Adipose tissue (tissue), 3 donors: Measurements from ENCODE around the gene CCDC157. TPM values are rescaled to one million over a fixed set of nuclear protein-coding genes. Genes with fewer than 3 reads are reported as not detected.
"Not testable (repeated sequence)": the region's sequence is repeated elsewhere in the genome, so short reads cannot be mapped to it uniquely, and the experiment has no call there.

Experiments used
- H3K27ac ChIP-seq: one replicate; pipeline ENCODE4 v1.5.1; 2013; ENCODE audit warnings: low read depth, low read length
- WGBS, 3 donors: extraction: QIAGEN DNeasy Blood & Tissue Kit; methylation state at CpG; one replicate each; pipeline ENCODE4 v1.1.7; 2013; 5-methylcytosine and 5-hydroxymethylcytosine counted together
- polyA plus RNA-seq, 3 donors: library from polyadenylated mRNA; stranded (reverse); fragments of 200-250 nt; gene quantifications; one replicate each; pipeline ENCODE4 v1.2.3, GENCODE V29; 2013
- donor health status: healthy with polysubstance abuse.
- donor health status: Bipolar disorder and iron deficiency.
- donor health status: healthy.

The CCDC157 gene
- polyA plus RNA-seq, 3 donors: 1.3 to 1.5 (median 1.5) TPM

- no peak overlapping the region for H3K27ac ChIP-seq
- 48 to 72% (median 55%) methylated on average over 24 to 25 of the region's 25 CpGs for WGBS, 3 donors
These were observed 42.2 kb downstream of the CCDC157 start for GRCh38 chr22:30398685-30399680.

GRCh38 chr22:30399718-30400117, 42.9 kb downstream of the CCDC157 start:
- 75 to 86% (median 82%) methylated on average over 5 of the region's 5 CpGs for whole genome bisulfite sequencing, 3 donors
- no peak overlapping the region for H3K27ac ChIP-seq

DNA sequence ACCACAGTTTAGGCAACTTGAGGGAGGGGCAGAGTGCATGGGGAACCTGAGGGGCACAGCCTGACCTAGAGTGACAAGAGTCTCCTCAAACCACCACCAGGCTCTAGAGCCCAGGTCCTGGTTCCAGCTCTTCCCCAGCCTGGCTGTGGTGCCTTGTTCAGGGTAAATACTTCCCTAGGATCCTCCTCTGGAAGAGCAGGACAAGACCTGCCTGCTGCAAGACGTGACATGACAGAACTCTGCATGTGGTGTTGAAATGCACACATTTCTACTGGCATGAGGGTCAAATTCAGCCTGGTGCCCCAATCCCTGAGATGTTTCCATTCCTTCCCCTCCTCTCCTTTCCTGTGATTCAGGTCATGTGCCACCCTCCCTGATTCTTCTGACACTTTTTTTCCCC, 43.4 kb downstream of the CCDC157 start:
- no peak overlapping the region for H3K27ac ChIP-seq
- 70 to 82% (median 76%) methylated on average over 1 of the region's 1 CpG for WGBS, 3 donors

DNA sequence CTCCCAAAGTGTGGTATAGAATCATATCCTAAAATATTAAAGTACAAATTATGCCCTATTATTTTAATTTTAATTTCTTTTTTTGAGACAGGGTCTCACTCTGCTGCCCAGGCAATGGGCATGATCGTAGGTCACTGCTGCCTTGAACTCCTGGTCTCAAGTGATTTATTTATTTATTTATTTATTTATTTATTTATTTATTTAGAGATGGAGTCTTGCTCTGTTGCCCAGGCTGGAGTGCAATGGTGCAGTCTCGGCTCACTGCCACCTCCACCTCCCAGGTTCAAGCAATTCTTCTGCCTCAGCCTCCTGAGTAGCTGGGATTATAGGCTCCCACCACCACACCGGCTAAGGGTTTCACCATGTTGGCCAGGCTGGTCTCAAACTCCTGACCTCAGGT, 44.2 kb downstream of the CCDC157 start:
- WGBS, 3 donors: 95 to 97% (median 96%) methylated on average over 3 of the region's 3 CpGs
- H3K27ac ChIP-seq: not testable (repeated sequence)

DNA sequence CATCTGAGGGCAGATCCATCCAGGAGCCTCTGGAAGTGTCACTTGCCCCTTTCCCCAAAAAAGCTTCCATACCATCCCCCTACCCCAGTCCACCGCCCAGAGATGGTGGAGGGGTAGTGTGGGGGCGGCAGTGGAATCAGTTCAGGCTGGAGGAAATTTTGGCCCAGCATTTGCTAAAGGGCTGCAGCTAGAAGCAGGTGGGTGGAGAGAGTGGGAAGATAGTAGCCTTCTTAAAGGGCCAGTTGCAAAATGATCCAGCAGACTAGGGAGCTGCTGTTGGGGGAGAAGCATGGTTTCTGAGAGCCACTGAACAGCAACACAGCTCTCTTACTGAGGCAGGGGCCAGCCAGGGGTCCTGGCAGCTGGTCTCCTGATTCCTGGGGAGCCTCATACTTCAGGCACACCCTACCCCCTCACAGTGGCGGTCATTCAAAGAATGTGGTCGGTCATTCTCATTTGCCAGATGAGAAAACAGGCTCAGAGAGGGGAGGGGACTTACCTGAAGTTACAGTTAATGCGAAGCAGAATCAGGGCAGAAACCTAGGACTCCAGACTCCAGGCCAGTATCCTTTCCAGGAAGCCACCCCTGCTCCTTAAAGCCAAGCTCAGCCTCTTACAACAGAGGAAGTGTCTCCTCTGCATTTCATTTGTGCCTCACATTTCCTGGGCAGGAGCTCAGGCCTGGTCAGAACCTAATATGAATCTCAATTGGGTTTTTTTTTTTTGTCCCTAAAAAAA, 45.4 kb downstream of the CCDC157 start:
- 63 to 73% (median 69%) methylated on average over 5 of the region's 5 CpGs for WGBS, 3 donors
- no peak overlapping the region for H3K27ac ChIP-seq

GRCh38 chr22:30402766-30403104, 45.9 kb downstream of the CCDC157 start:
- 93 to 98% (median 94%) methylated on average over 5 of the region's 5 CpGs for WGBS, 3 donors

DNA sequence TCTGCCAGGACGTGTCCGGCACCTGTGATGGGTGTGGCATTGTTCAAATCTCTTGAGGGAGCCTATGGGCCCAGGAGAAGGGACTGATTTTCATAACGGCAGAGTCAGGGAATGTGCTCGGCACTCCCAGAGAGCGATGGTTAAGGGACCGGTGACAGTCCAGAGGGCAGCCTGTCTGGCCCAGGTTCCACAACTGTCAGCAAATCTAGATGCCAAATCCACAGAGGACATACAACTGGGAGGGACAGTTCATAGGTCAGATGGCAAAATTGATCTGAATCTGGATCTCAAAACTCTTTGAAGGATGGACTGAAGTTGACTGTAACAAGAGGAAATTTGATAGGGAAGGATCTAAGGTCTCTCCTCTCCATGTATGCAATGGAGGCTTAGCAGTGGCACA, 47.5 kb downstream of the CCDC157 start:
- WGBS, 3 donors: 76 to 86% (median 85%) methylated on average over 6 of the region's 6 CpGs
- H3K27ac ChIP-seq: no peak overlapping the region

More at GRCh38 chr22:30402766-30403104, 45.9 kb downstream of the CCDC157 start:
- H3K27ac ChIP-seq: not testable (repeated sequence)

- H3K27ac ChIP-seq: no peak overlapping the region
- 64 to 88% (median 70%) methylated on average over 3 to 4 of the region's 4 CpGs for WGBS, 3 donors
These were observed 48.9 kb downstream of the CCDC157 start for GRCh38 chr22:30405731-30406130.

GRCh38 chr22:30406400-30406799, 49.6 kb downstream of the CCDC157 start:
- H3K27ac ChIP-seq: no peak overlapping the region
- 71 to 90% (median 86%) methylated on average over 6 of the region's 6 CpGs for WGBS, 3 donors

GRCh38 chr22:30408388-30409102, 51.7 kb downstream of the CCDC157 start:
- 78 to 87% (median 84%) methylated on average over 13 of the region's 13 CpGs for WGBS, 3 donors
- H3K27ac ChIP-seq: no peak overlapping the region

DNA sequence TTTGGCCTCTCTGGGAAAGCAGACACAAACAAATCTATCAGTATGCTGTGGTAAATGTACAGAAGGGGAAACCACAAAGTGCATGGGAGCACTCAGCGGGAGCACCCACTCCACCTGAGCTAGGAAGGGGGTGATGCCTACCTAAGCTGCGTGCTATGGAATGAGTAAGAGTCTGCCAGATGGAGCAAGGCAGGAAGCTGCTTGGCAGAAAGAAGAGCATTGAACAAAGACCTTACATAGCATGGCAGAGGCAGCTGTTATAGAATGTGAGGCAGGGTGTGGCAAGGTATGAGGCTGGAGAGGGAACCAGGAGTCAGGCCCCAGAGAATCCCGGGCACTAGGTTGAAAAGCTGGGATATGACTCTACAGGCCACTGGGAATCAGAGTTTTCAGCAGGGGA, 55.0 kb downstream of the CCDC157 start:
- 81 to 84% (median 83%) methylated on average over 3 of the region's 3 CpGs for WGBS, 3 donors
- no peak overlapping the region for H3K27ac ChIP-seq

DNA sequence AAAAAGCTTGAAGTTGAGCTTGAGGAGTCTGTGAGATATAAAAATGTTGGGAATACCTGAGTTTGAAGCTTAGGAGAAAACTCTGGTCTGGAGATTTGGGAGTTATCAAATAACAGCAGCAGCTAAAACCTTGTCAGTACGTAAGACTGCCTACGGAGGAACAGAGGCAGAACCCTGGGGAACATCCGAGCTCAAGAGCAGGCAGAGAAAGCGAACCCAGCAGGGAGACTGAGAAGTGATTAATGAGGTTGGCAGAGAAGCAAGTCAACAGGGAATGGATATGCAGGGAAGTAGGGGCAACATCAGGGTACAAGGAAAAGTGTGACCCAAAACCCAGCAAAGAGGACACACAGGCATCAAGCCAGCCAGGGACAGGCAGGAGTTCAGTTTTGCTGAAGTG, 56.2 kb downstream of the CCDC157 start:
- no peak overlapping the region for H3K27ac ChIP-seq
- 81 to 94% (median 85%) methylated on average over 4 of the region's 4 CpGs for WGBS, 3 donors

DNA sequence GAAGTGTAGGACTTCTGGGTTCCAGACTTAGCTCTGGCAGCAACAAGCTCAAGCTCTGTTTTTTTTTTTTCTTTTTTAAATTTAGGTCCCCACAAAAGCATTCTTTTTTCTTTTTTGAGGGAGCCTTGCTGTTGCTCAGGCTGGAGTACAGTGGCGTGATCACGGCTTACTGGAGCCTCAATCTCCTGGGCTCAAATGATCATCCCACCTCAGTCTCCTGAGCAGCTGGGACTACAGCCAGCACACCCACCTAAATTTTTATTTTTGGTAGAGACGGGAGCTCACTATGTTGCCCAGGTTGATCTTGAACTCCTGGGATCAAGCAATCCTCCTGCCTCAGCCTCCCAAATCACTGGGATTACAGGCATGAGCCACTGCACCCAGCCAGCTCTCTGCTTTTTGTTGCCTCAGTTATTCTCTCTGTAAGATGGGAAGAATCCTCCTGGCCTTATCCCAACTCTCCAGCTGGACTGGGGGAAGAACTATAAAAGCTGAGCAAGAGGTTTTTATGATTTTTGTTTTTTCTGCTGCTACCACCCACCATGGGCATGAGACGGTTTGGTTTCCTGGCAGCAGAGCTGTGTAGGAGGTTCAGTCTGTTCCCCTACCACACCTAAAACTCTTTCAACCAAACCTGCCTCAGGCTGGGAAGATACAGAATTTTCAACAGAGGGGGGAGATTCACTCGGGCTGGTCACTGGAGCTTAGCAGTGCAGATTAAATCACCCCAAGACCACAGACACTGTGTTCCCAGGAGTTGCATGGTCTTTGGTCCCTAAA, 57.1 kb downstream of the CCDC157 start:
- no peak overlapping the region for H3K27ac ChIP-seq
- WGBS, 3 donors: 75 to 95% (median 84%) methylated on average over 5 of the region's 5 CpGs

- WGBS, 3 donors: 80 to 91% (median 84%) methylated on average over 4 of the region's 4 CpGs
- no peak overlapping the region for H3K27ac ChIP-seq
These were observed 57.8 kb downstream of the CCDC157 start for GRCh38 chr22:30414525-30415047.

DNA sequence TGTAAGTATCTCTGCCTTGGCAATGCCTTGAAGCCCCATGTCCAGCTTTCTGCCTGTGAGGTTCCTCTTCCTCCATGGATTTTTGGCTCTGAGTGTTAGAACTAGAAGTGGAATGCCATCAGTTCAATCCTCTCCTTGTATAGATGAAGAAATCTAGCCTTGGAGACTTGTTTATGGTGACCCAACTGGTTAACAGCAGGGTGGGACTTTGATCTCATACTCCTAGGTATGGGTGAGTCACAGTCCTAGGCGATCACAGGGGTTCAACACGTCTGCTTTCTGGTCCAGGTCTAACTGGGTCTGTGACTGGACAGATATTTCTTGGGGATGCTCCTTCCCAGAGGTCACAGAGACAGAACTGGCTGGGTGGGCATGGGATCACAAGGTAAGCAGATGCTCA, 59.6 kb downstream of the CCDC157 start:
- WGBS, 3 donors: 61 to 83% (median 74%) methylated on average over 2 of the region's 2 CpGs
- H3K27ac ChIP-seq: no peak overlapping the region

DNA sequence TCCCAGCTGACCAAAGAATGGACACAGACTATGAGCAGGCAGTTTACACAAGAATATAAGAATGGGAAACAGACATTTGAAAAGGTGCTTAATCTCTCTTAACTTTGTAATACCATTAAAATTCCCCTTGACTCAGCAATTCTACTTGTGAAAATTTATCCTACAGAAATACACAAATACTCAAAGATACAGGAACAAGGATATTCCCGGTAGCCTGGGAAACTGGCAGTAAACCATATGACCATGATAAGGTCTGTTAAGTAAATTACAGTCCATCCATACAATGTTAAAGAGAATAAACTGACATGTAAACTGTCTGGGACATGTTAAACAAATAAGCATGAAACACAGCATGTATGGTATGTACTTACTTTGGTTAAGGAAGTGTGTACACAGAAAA, 60.0 kb downstream of the CCDC157 start:
- WGBS, 3 donors: 41 to 80% (median 63%) methylated on average over 1 of the region's 1 CpG
- no peak overlapping the region for H3K27ac ChIP-seq

DNA sequence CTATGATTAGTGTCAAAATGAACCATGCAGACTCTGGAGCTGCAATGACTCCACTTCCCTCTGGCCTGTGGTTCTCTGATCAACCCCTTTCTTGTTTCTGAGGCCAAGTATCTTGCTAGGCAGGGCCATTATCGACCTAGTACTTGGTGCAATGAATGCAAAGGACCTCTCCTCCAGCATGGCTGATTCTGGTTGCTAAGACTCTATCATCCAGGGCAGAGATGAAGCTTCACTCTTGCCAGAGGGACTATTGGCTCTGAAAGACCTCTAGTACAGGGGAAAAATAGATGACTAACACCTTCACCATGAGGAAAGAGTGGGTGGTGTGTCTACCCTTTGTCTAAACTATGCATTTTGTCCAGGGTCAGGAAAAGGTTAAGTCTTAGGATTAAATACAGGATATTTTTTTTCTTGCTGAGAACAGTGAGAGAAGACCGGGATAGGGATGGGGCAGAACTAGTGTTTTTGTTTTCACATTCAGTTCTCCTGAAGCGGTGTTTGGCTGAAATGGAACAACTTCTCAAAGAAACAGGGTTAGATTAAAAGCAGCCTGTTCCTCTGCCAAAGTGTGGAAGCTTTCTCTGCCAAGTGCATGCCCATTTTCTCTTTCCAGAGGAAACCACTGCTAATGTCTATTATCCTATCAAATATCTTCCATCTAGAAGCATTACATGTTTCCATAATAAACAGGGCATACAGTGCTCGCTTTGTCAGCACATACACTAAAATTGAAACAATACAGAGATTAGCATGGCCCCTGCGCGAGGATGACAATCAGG, 63.7 kb downstream of the CCDC157 start:
- no peak overlapping the region for H3K27ac ChIP-seq
- WGBS, 3 donors: 74 to 77% (median 75%) methylated on average over 6 of the region's 6 CpGs
